SK-N-MC (cell line): ENCODE data around the gene PDE4D.

Experiments used
- EZH2 ChIP-seq: fragments of 200-600 bp; sonication (generic); IDR thresholded peaks from one replicate; pipeline ENCODE4 v1.6.1; 2017; ENCODE audit warnings: antibody characterized with exemption
- POLR2AphosphoS5 ChIP-seq: IDR thresholded peaks from 2 replicates; pipeline ENCODE4 v1.6.1; 2012; ENCODE audit warnings: mild to moderate bottlenecking, low read depth, low read length, borderline replicate concordance

DNA sequence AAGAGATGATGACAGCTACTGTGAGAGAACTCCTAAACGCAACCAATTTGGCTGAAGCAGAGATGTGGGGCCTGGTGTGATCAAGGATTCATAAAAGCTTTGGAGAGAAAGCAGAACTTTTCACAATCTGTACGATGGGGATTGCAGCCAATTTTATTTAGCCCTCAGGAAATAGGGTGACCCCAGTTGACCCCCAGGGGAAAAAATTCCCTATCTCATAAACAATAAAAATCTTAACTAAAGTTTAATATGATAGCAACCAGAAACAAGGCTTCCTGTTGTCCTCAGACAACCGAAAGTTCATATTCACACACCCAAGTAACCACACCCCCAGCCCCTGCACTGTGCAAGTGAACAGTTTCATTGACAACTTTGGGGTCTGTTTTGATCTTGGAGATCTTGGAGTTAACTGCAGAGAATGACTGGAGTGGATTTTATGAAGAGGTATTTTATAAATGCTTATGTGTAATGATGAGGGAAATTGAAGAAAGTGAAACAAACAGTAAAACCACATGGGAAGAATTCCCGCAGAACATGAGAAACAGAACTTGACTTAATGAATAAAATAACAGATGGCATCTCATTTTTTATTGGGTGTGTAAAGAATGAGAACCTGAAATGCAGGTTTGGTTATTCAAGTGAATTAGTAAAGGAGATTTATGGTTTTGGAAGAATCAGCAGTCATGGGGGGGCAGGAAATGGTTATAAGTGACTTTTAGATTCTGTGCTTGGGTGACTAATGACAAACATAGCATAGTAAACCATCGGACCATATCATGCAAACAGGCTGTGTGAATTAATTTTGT, 94.5 kb downstream of the PDE4D start:
- TF ChIP-seq EZH2 (no peak), POLR2AphosphoS5 (peak; percentile 30; the same call in 1 of the 2 replicates)
